ENCODE data around the gene OR51G2. TPM values are rescaled to one million over a fixed set of nuclear protein-coding genes. Genes with fewer than 3 reads are reported as not detected.

The OR51G2 gene
- total RNA-seq, 1 experiment from 2014 or later = not detected

DNA sequence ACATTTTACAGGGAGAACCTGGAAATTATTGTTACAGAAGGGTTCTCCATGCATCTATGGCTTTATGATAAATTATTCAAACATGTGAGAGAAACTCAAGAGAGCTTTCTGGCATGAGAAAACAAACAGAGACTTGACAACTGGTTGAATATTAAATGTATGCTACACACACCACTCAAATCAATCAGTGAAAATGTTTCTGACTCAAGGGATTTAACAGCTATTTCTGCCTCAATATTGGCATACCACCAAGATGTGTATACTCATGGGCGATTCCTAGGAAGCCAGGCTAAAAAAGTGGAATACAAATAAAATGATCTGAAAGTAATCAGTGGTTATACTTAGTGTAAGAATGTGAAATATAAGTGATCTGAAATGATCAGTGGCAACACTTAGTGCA, 53.3 kb downstream of the OR51G2 start:
- DNase-seq (ENCODE audit: low read depth) = no peak

GRCh38 chr11:4863876-4864275, 55.3 kb downstream of the OR51G2 start:
- no peak for DNase-seq (ENCODE audit: low read depth)

Other genes starting within 250 kb of the OR51G2 start
- gene OR51E2, start 221.5 kb downstream of the OR51G2 start, total RNA-seq (2014; rRNA removed; shearing (Covaris generic)) = not detected in 2 replicates
- not detected in 2 replicates for gene MMP26, start 214.6 kb downstream of the OR51G2 start, total RNA-seq (2014; rRNA removed; shearing (Covaris generic))
- not detected in 2 replicates for gene OR51F1, start 149.4 kb downstream of the OR51G2 start, total RNA-seq (2014; rRNA removed; shearing (Covaris generic))
- not detected in 2 replicates for gene OR52R1, start 115.0 kb downstream of the OR51G2 start, total RNA-seq (2014; rRNA removed; shearing (Covaris generic))
- gene OR51F2, start 98.0 kb downstream of the OR51G2 start, total RNA-seq (2014; rRNA removed; shearing (Covaris generic)) = not detected in 2 replicates
- gene OR51S1, start 70.1 kb downstream of the OR51G2 start, total RNA-seq (2014; rRNA removed; shearing (Covaris generic)) = not detected in 2 replicates
- gene OR51T1, start 37.5 kb downstream of the OR51G2 start, total RNA-seq (2014; rRNA removed; shearing (Covaris generic)) = not detected in 2 replicates
- not detected in 2 replicates for gene OR51A7, start 15.6 kb downstream of the OR51G2 start, total RNA-seq (2014; rRNA removed; shearing (Covaris generic))
- not detected in 2 replicates for gene OR51G1, start 5.0 kb upstream of the OR51G2 start, total RNA-seq (2014; rRNA removed; shearing (Covaris generic))
- not detected in 2 replicates for gene OR51A4, start 28.3 kb upstream of the OR51G2 start, total RNA-seq (2014; rRNA removed; shearing (Covaris generic))
- gene OR51A2, start 36.4 kb upstream of the OR51G2 start, total RNA-seq (2014; rRNA removed; shearing (Covaris generic)) = not detected in 2 replicates
- not detected in 2 replicates for gene OR51L1, start 75.5 kb upstream of the OR51G2 start, total RNA-seq (2014; rRNA removed; shearing (Covaris generic))
- gene OR52J3, start 127.2 kb upstream of the OR51G2 start, total RNA-seq (2014; rRNA removed; shearing (Covaris generic)) = not detected in 2 replicates
- not detected in 2 replicates for gene OR52E2, start 140.3 kb upstream of the OR51G2 start, total RNA-seq (2014; rRNA removed; shearing (Covaris generic))
- gene OR52E1, start 150.2 kb upstream of the OR51G2 start, total RNA-seq (2014; rRNA removed; shearing (Covaris generic)) = not detected in 2 replicates
- not detected in 2 replicates for gene OR52A5, start 219.0 kb upstream of the OR51G2 start, total RNA-seq (2014; rRNA removed; shearing (Covaris generic))
- gene OR52A1, start 235.4 kb upstream of the OR51G2 start, total RNA-seq (2014; rRNA removed; shearing (Covaris generic)) = not detected in 2 replicates